ENCODE data around the gene CIB2.

GRCh38 chr15:78159395-78159794 is 28.1 kb upstream of the CIB2 start:
- TF ChIP-seq POLR2A (IDR thresholded peaks at IDR 0.05), result no peak
- TF ChIP-seq, protein P1, sequence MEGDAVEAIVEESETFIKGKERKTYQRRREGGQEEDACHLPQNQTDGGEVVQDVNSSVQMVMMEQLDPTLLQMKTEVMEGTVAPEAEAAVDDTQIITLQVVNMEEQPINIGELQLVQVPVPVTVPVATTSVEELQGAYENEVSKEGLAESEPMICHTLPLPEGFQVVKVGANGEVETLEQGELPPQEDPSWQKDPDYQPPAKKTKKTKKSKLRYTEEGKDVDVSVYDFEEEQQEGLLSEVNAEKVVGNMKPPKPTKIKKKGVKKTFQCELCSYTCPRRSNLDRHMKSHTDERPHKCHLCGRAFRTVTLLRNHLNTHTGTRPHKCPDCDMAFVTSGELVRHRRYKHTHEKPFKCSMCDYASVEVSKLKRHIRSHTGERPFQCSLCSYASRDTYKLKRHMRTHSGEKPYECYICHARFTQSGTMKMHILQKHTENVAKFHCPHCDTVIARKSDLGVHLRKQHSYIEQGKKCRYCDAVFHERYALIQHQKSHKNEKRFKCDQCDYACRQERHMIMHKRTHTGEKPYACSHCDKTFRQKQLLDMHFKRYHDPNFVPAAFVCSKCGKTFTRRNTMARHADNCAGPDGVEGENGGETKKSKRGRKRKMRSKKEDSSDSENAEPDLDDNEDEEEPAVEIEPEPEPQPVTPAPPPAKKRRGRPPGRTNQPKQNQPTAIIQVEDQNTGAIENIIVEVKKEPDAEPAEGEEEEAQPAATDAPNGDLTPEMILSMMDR (IDR thresholded peaks at IDR 0.05), result no peak

Data from suprapubic skin (tissue), 3 donors.